Measurements from ENCODE around the gene HSPB2.

DNA sequence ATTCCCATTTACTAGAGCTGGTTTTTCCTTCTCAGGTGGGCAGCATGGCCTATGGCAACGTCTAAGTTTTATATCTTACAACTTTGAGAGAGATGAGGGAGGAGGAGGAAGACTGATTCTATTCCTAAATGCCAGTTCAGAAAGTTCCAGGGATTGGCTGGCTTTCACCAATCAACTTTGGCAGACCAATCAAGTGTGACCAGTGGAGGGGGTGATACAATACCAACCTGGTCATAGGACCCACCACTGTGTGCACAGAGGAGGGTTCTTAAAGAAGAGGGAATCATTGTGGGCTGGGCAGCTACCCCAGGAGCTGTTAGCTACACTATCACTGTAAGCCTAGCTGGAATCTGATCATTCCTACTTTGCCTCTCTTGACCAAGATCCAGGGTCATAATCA, 32.7 kb downstream of the HSPB2 start:
- TF ChIP-seq POLR2AphosphoS5 (IDR thresholded peaks at IDR 0.05; ENCODE audit: low read depth) = no peak
- TF ChIP-seq CTCF (IDR thresholded peaks at IDR 0.05; ENCODE audit: insufficient read depth, low read length) = no peak
- no peak for TF ChIP-seq GABPA (IDR thresholded peaks at IDR 0.05; ENCODE audit: low read depth)

Data from HL-60 (cell line).